Heart left ventricle (tissue), 13 donors: ENCODE measurements around the gene EMX1.

Experiments used
- POLR2A ChIP-seq, 2 donors: fragments of 450-650 bp; IDR thresholded peaks; one replicate each; pipeline ENCODE4 v1.6.1; 2017; ENCODE audit warnings: antibody characterized with exemption in 2 of 2, mild to moderate bottlenecking in 2 of 2, moderate library complexity in 2 of 2
- TF ChIP-seq, protein P1 (sequence below), 12 donors: fragments of 200-600 bp; sonication (generic) in 4 of 12; IDR thresholded peaks; one replicate each; pipeline versions ENCODE4 v1.5.0 to v1.8.0; 2018 to 2022; ENCODE audit warnings: antibody characterized with exemption in 12 of 12, mild to moderate bottlenecking in 5 of 12
- donor health status: ischemic (EF 13 %, LVEDD 7.1; RV severe dilation, severe dysfunction).
- donor health status: DM: no; HTN: yes; CAD: no.
- donor health status: DM: no; HTN: no; CAD: no.
- donor health status: ischemic (EF 25% LVEDD 6.9; RV normal size, moderate dysfunction).
- donor health status: ischemic (EF 25% LVEDD 5.7; RV mildly dilated, moderate dysfunction).
- donor health status: ischemic (EF 35%, LVEDD 5.7; RV mildly dilated, moderate dysfunction).
- donor health status: nonischemic (EF 11% LVEDD 7.7; RV severe dilation, severe dysfunction).
- donor health status: DM: yes; HTN: yes; CAD: no.
- donor health status: PGD.
- donor health status: ischemic (EF 29% LVEDD 5.4; RV normal size, mild dysfunction).
- donor health status: nonischemic (EF 23%, LVEDD 6.1; RV moderate dilation, normal function).

DNA sequence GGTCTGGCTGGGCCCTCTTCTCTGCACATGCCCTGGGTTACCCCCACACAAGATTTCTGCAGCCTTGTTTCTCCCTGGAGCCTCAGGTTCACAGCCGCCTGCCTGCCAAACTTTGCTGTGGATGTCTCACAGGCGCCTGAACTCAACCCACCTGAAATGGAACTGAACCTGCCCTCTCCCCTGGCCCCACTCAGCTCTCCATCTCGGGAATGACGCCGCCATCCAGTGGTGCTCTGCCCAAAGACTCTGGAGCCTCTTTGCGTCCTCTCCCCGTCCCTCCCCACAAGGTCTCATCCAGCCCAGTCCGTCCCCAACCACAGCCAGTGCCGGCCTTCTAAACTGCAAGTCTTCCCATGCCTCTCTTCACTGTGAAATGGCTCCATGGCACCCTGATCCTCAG lies 29.1 kb downstream of the EMX1 start:
- TF ChIP-seq, protein P1, sequence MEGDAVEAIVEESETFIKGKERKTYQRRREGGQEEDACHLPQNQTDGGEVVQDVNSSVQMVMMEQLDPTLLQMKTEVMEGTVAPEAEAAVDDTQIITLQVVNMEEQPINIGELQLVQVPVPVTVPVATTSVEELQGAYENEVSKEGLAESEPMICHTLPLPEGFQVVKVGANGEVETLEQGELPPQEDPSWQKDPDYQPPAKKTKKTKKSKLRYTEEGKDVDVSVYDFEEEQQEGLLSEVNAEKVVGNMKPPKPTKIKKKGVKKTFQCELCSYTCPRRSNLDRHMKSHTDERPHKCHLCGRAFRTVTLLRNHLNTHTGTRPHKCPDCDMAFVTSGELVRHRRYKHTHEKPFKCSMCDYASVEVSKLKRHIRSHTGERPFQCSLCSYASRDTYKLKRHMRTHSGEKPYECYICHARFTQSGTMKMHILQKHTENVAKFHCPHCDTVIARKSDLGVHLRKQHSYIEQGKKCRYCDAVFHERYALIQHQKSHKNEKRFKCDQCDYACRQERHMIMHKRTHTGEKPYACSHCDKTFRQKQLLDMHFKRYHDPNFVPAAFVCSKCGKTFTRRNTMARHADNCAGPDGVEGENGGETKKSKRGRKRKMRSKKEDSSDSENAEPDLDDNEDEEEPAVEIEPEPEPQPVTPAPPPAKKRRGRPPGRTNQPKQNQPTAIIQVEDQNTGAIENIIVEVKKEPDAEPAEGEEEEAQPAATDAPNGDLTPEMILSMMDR (IDR thresholded peaks at IDR 0.05), result no peak
- no peak for TF ChIP-seq POLR2A (IDR thresholded peaks at IDR 0.05)
